Measurements from ENCODE around the gene PRKCH.

DNA sequence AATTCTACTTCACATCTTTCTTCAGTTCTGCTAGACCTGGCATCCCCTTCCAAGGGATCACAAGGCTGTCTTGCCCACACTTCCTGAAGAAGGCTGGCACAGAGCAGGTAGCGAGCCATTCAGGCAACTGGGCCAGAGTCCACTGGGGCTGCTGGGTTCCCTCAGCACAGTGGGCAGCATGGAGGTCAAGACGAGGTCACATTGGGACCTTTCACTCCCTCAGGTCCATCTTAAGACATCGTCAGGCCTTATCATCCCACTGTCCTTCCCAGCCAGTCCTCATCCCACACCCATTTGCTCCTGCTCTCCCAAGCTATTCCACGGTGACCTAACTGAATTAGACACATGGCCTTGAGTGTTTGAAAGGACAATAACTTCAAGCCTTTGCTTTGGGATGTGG lies 230.9 kb downstream of the PRKCH start:
- TF ChIP-seq POLR2A (IDR thresholded peaks at IDR 0.05; ENCODE audit: low read depth, low read length) (no peak), POLR2AphosphoS5 (IDR thresholded peaks at IDR 0.05; ENCODE audit: low read depth, low read length) (no peak), TAF1 (IDR thresholded peaks at IDR 0.05; ENCODE audit: low read depth, low read length) (no peak)
